HG02885 (cell line): Measurements from ENCODE around the gene THBS2.
"Not testable (repeated sequence)": the region's sequence is repeated elsewhere in the genome, so short reads cannot be mapped to it uniquely, and the experiment has no call there.

Experiments used
- ATAC-seq: cut with Tn5 transposase; IDR thresholded peaks from one replicate; pipeline ENCODE4 v1.9.1; 2021; ENCODE audit warnings: mild to moderate bottlenecking; ENCODE audit not compliant: unreplicated experiment, poor library complexity

The THBS2 gene

DNA sequence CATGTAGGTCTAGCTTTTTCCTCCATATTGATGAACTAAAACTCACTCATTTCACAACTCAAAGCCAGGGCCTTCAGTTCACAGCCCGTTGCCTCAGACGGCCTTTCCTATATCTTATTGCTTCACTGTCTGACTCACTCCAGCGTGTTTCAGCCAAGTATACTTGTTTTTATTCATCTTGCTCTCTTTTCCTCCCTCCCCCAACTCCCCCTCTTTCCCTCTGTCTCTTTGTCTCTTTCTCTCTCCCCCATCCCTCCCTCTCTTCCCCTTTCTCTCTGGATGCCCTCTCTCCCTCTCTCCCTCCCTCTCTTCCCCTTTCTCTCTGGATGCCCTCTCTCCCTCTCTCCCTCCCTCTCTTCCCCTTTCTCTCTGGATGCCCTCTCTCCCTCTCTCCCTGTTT lies 38.9 kb downstream of the THBS2 start:
- not testable (repeated sequence) for ATAC-seq

DNA sequence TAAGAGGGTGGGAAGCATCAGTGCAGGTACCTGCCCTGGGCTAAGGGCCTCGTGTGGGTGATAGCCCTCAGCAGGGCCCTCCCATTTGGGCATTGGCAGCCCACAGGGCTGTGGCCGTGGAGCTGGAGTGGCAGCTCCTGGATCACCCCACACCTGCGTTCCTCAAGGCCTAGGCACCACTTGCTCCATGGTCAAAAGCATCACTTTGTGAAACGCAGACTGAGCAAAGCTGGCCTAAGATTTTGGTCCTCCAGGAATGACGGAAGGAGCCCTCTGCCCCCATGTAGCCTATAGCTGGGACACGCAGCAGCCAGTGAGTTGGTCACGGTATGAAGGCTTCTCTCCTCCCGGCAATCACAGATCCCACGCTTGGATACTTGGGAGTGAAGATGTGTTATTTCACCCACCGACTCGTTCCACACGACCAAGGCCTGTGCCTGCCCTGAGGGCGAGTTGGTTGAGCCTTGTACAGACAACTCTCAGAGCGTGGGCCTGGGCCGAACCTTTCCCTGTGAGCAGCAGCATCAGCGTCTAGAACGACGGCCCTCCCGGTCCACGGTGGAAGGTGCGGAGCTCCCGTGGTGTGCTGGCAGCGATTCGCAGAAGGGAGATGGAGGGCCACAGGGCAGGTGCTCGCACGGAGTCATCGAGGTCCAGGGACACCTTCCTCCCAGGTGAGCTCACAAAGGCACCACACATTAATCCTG lies 39.7 kb downstream of the THBS2 start:
- no peak for ATAC-seq

DNA sequence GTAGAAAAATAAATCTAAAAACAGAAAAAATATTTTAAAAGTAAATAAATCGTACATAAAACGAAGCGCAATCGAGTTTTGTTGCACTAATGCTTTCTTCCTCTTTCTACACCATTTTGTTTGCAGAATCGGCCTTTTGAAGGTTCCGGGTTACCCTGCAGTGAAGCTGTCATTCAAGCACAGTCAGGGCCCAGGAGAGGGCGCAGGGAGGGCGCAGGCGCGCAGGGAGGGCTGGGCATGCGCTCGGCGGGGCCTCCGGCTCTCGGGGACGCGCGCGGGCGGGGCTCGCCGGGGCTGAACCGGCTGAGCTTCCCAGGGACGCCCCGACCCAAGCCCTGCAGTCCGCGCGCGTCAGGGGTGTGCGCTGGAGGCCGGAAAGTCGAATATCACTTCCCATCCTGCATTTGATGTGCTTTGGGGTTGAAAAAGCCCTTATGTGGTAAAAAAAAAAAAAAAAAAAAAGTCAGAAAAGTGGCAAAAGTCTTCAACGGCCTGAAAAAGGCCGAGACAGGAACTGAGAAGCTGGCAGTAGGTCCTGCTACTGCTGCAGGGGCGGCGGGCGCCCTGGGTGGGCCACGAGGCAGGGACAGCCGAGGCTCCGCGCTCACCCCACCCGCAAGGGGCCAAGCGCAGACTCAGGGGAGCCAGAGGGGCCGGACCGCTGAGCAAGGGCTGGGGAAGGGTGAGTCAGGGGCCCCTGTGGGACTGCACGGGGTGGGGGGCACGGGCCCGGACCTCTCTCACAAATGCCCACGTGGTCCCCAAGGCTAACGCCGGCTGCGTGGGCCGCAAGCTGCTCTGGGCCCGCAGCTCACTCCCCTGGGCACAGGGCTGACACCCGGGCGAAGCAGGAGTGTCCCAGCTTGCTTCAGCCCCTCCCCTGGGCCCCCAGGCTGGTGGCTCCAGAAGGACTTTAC lies 40.5 kb downstream of the THBS2 start:
- ATAC-seq, result peak; percentile 99

DNA sequence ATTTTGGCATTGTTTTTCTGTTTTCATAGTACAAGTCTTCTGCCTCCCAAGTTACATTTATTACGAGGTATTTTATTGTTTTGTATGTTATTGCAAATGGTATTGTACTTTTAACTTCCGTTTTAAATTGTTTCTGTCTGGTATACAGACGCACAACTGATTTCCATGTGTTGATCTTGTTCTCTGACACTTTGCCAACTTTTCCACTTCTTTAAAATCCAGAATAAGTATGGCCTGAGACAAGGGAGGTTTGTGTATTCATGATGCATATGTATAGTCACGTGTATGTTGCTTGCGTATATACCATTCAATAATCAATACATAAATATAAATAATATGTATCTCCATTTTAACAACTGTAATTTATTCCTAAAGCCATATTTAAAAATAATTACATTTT lies 41.2 kb downstream of the THBS2 start:
- no peak for ATAC-seq

DNA sequence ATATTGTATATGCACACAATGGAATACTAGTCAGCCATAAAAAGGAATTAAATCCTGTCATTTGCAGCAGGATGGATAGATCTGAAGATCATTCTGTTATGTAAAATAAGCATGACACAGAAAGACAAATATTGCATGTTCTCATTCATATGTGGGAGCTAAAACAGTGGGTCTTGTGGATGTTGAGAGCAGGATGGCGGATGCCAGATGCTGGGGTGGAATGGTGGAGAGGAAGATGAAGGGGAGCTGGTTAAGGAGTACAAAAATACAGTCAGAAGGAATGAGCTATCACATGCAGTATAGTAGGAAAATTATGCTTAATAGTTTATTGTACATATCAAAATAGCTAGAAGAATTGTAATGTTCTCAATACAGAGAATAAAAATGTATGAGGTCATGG lies 41.8 kb downstream of the THBS2 start:
- ATAC-seq, result no peak

DNA sequence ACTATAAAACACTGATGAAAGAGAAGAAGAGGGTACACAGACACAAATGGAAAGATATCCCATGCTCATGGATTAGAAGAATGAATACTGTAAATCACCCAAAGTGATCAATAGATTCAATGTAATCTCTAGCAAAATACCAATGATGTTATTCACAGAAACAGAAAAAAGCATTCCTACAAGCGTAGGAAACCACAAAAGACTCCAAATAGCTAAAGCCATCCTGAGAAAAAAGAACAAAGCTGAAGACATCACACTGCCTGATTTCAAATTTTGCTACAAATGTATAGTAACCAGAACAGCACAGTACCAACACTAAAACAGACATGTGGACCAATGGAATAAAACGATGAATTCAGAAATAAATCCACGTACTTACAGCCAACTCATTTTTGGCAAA lies 43.0 kb downstream of the THBS2 start:
- ATAC-seq, result no peak

DNA sequence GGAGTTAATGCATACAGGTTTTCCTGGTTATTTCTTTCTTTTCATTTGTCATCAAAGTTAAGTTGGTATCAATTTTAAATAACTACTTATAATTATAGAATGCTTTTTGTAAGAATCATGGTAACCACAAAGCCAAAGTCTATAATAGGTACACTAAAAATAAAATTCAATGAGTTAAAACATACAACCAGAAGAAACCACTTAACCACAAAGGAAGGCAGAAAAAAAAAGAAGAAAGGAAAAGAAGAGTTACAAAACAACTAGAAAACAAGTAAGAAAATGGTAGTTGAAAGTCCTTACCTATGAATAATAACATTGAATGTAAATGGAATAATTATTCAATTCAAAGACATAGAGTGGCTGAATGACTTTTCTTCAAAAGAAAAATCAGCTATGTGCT lies 45.6 kb downstream of the THBS2 start:
- ATAC-seq, result no peak

DNA sequence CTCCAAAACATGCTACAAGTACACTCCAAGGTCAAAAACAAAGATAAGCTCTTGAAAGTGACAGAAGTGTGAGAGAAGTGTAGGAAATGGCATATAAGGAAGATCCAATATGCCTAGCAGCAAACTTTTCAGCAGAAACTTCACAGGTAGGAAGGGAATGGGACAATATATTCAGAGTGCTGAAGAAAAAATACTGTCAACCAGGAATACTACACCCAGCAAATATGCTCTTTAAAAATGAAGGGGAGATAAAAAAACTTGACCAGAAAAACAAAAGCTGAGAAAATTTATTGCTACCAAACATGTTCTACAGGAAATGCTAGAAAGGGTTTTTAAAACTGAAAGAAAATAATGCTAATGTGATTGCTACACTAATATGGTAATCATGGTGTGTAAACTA lies 46.2 kb downstream of the THBS2 start:
- ATAC-seq, result no peak

DNA sequence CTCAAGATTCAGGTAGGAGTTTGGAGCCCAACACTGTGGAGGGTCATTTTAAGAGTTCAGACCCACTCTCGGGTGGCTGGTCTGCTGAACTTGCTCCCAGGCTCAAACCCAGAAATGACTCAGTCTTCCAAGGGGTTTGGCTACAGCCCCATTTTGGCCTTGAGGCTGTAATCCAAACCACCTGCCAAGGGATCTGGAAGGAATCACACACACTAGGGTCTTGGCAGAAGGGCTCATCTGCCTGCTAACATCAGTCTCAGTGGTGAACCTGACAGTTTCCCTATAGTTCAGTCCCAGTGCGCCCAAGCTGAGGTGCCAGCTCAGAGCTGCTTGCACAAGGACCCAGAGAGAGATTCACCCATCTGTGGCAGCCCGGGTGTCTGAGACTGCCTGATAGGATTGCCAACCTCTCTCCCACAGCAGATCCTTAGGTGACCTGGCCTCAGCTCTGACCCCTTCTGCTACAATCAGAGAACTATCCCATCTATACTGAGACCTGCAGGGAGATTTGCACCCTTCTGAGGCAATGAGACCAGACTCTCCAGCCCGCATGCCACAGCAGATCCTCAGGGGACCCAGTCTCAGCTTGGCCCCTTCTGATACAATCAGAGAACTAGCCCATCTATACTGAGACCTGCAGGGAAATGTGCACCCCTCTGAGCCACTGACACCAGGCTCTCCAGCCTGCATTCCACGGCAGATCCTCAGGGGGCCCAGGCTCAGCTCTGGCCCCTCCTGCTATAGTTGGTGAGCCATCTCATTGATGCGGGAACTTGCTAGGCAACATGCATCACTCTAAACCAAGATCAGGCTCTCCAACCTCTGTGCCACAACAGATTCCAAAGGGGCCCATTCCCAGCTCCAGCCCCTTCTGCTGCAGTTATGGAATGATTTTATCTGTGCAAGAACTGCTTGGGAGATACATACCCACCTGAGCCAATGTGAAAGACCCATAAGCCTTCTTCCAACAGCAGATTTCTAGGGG lies 48.2 kb downstream of the THBS2 start:
- no peak for ATAC-seq

DNA sequence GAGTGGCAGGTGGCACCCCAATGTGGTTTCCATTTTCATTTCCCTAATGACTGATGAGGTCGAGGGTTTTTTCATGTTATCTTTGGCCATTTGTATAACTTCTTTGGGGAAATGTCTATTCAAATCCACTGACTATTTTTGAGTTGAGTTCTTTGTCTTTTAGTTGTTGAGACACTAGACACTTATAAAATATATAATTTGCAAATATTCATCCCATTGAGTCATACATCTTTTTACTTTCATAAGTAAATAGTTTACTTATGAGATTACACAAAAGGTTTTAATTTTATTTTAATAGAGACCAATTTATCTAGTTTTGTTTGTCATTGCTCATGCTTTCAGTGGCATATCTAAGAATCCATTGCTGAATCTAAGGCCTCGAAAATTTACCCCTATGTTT lies 49.5 kb downstream of the THBS2 start:
- no peak for ATAC-seq

DNA sequence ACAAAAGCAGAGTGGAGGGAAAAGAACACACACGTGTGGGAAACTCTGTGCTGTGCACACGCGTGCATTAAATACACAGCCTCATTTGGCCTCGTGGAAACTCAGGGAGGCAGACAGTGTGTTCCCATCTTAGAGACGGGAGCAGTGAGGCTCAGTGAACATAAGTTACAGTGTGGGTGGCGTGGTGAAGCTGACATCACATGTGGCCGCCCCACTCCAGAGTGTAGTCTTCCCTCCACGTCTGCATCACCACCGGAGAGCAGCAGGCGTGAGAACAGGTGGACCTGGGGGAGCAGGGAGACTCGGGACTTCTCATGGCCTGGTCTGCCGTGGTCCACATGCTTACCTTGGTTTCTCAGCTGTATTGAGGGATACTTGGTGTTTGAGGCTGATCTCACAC lies 51.7 kb downstream of the THBS2 start:
- no peak for ATAC-seq

DNA sequence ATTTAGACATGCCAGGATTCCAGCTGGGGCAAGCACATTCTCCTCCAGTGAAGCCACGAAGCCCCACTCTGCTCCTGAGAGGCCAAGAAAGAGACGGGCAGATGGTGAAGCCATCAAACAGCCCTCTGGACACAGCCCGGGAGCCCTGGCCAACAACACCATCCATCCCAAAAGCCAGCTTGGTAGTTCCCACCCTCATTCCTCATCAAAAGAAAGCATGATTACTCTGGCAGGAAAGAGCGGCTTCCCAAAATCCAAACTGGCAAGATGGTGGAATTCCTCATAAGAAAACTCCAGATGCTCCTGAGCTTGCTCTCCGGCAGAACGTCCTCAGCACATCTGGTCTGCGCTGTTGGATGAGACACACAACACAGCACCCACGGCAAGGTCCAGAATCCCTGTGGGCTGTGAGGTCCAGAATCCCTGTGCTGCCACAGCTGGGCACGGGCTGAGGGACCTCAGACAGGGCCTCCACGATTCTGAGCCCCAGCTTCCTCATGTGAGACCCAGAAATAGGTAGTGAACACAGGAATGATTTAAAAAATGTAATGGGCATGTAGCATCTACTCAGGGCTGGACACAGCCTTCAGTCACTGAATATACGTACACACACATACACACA lies 52.6 kb downstream of the THBS2 start:
- ATAC-seq, result no peak

DNA sequence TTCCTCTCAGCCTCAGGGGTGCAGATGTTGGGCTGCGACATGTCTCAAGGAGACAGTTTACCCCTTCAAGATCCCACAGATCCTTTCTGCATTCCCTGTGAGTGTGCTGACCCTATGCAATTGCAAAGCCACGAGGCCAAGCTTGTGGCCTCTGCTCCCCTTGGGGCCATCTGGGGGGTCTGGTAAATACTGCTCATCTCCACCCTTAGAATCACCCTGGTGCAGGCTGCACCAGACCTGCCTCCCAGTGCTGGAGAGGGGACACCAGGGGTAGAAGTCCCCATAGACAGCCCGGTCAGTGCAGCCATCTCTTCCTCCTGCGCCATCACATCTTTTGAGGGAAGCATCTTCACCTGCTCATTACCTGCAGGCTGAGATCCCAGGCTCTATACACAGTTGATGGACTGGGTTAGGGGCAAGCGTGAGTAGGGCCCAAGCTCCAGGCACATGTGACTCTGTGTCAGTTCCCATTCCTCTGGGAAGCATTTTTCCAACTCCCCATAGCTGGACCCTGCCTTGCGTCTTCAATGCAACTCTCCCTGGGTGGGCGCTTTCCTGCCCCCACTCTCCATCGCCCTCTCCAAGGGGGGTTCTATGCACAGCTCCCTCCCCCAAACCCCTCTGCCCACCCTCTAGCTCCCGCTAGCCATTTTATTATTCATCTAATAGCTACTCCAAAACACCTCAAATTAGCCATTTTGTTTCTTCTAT lies 53.9 kb downstream of the THBS2 start:
- ATAC-seq, result no peak

DNA sequence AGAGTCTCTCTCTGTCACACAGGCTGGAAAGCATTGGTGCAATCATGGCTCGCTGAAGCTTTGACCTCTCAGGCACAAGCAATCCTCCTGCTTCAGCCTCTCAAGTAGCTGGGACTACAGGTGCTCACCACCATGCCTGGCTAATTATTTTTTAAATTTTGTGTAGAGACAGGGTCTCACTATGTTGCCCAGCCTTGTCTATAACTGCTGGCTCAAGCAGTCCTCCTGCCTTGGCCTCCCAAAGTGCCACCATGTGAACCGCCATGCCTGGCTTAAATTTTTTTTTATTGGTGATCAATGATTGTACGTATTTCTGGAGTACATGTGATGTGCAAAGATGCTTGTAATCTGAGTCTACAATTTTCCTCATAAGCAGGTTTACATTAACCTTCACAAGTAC lies 54.8 kb downstream of the THBS2 start:
- no peak for ATAC-seq

DNA sequence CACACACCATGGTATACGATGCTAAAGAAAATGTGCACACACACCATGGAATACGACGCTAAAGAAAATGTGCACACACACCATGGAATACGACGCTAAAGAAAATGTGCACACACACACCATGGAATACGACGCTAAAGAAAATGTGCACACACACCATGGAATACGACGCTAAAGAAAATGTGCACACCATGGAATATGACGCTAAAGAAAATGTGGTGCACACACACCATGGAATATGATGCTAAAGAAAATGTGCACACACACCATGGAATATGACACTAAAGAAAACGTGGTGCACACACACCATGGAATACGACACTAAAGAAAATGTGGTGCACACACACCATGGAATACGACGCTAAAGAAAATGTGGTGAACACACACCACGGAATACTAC lies 55.7 kb downstream of the THBS2 start:
- ATAC-seq, result not testable (repeated sequence)

DNA sequence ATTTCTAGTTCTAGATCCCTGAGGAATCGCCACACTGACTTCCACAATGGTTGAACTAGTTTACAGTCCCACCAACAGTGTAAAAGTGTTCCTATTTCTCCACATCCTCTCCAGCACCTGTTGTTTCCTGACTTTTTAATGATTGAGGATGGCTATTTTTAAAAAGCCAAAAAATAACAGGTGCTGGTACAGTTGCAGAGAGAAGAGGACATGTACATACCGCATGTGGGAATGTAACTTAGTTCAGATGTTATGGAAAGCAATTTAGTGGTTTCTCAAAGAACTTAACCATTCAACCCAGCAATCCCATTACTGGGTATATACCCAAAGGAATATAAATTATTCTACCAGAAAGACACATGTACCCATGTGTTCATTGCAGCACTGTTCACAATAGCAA lies 57.4 kb downstream of the THBS2 start:
- ATAC-seq, result not testable (repeated sequence)

DNA sequence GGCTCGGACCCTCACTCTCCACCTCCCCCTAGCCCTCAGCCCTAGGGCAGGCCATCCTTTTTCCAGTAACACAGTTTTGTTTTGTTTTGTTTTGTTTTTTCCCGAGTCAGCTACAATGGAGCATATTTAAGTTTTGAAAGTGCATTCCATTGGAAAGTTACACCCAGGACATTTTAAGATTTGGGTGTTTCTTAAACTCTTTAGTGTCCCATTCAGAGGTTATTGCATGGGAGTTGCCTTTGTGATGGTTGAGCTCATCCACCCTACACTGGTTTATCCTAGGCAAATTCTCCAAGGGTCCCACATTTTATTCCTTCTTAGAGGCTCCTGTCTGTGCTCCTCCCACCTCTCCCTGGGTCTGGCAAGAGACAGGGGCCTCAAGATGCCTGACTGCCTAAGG lies 58.9 kb downstream of the THBS2 start:
- ATAC-seq, result no peak

DNA sequence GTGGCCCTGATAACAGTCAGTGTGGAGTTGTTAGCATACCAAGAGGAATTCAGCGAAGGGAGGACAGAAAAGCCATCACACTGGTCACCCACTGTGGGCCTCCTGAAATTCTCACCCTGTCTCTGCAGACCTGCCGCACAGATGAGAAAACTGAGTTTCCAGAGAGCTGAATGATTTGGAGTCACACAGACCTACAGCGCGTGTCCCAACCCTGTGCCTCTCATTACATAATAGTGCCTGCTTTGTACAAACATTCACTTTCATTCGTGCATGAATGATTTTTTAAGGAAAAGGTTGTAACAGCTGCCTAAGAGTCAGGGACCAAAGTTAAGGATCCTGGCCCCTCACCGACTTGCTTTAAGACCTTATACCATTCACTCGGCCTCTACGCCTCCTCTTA lies 62.7 kb downstream of the THBS2 start:
- ATAC-seq, result no peak

DNA sequence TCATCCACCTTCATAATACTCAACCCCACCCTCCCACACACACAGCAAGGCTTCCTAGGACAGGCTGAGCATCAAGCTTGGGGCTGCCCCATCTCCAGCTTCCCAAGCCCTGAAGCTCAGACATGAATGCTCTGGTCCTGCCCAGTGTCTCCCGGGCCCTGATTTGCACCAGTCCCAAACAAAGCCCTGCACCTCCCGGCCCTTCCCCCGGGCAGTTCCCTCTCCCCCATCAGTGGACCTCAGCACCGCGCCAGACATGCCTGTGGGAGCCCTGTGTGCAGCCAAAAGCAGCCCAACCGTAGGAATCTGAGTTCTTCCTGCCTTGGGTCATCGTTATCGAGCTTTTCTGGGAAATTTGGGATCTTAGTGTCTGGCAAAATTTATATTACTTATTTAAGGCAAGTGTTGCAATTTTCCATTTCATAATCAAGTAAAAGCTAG lies 63.5 kb downstream of the THBS2 start:
- ATAC-seq, result no peak
